ENCODE measurements around the gene OLFML1.

The OLFML1 gene

DNA sequence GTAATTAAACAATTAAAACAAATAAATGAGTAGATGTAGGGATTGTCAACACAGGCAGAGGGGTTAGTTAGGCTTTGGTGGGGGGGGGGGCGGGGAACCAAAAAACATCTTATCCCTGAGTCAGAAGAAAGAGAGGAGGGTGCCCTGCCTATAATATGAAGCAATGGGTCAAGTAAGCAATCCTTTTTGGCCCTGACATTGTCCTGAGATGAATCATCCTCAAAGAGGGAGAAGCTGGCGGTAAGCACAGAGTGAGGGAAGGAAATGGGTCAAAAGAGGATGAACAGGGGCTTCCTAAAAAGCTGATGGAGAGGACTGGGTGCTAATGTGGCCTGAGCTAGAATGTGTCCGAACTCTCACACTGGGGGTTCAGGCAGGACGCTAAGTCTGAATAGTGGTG lies 4.7 kb downstream of the OLFML1 start:
- POLR2A ChIA-PET: no interaction called here
- TF ChIP-seq, protein P1, sequence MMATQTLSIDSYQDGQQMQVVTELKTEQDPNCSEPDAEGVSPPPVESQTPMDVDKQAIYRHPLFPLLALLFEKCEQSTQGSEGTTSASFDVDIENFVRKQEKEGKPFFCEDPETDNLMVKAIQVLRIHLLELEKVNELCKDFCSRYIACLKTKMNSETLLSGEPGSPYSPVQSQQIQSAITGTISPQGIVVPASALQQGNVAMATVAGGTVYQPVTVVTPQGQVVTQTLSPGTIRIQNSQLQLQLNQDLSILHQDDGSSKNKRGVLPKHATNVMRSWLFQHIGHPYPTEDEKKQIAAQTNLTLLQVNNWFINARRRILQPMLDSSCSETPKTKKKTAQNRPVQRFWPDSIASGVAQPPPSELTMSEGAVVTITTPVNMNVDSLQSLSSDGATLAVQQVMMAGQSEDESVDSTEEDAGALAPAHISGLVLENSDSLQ (IDR thresholded peaks at IDR 0.05): no peak
- TF ChIP-seq BHLHE40 (IDR thresholded peaks at IDR 0.05; ENCODE audit: borderline replicate concordance) (no peak), L3MBTL2 (conservative IDR thresholded peaks at IDR 0.05) (no peak), FOXA1 (IDR thresholded peaks at IDR 0.05) (no peak), TARDBP (IDR thresholded peaks at IDR 0.05) (no peak), NFRKB (IDR thresholded peaks at IDR 0.05) (no peak), FOXM1 (IDR thresholded peaks at IDR 0.05; ENCODE audit: borderline replicate concordance) (no peak), HDGF (IDR thresholded peaks at IDR 0.05; ENCODE audit: borderline replicate concordance) (no peak), ELF4 (IDR thresholded peaks at IDR 0.05) (no peak), ZNF384 (IDR thresholded peaks at IDR 0.05) (no peak), SUZ12 (IDR thresholded peaks at IDR 0.05) (no peak), FOXK2 (IDR thresholded peaks at IDR 0.05) (no peak), ARNT (IDR thresholded peaks at IDR 0.05) (no peak), SP1 (IDR thresholded peaks at IDR 0.05) (no peak), LEF1 (IDR thresholded peaks at IDR 0.05; ENCODE audit: borderline replicate concordance) (no peak)
- CTCF ChIA-PET: no interaction called here
- DNase-seq (ENCODE audit: extremely low spot score): no peak

DNA sequence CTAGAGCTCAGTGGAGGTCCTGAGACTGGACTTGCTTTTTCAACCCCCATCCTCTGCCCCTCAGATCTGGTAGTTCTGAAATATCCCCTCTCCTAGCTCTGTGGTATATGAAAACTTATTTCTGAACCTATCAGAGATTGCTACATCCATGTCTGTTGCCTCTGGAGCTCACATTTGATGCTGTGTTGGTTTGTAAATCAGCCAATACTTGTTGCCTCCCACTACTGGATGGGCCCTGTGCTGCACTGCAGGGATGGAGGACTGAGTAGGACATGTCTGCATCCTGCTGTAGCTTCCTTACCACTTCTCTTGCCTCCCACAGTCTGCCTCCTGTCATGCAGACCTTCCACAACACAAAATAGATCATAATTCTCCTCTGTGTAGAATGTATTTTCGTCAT lies 5.2 kb downstream of the OLFML1 start:
- TF ChIP-seq HDGF (IDR thresholded peaks at IDR 0.05; ENCODE audit: borderline replicate concordance): no peak
- no peak for TF ChIP-seq ZNF384 (IDR thresholded peaks at IDR 0.05)
- TF ChIP-seq, protein P1 (IDR thresholded peaks at IDR 0.05): no peak
- no peak for TF ChIP-seq SP1 (IDR thresholded peaks at IDR 0.05)
- no peak for TF ChIP-seq FOXK2 (IDR thresholded peaks at IDR 0.05)
- no peak for TF ChIP-seq L3MBTL2 (conservative IDR thresholded peaks at IDR 0.05)
- no peak for TF ChIP-seq NFRKB (IDR thresholded peaks at IDR 0.05)
- TF ChIP-seq FOXA1 (IDR thresholded peaks at IDR 0.05): no peak
- TF ChIP-seq BHLHE40 (IDR thresholded peaks at IDR 0.05; ENCODE audit: borderline replicate concordance): no peak
- TF ChIP-seq TARDBP (IDR thresholded peaks at IDR 0.05): no peak
- TF ChIP-seq SUZ12 (IDR thresholded peaks at IDR 0.05): no peak
- no peak for DNase-seq (ENCODE audit: extremely low spot score)
- CTCF ChIA-PET: no interaction called here
- POLR2A ChIA-PET: no interaction called here

GRCh38 chr11:7492253-7492652 lies 6.9 kb downstream of the OLFML1 start:
- no peak for DNase-seq (ENCODE audit: extremely low spot score)
- TF ChIP-seq L3MBTL2 (conservative IDR thresholded peaks at IDR 0.05) (no peak), FOXA1 (IDR thresholded peaks at IDR 0.05) (no peak), HDGF (IDR thresholded peaks at IDR 0.05; ENCODE audit: borderline replicate concordance) (no peak), NFRKB (IDR thresholded peaks at IDR 0.05) (no peak), LEF1 (IDR thresholded peaks at IDR 0.05; ENCODE audit: borderline replicate concordance) (no peak), FOXK2 (IDR thresholded peaks at IDR 0.05) (no peak)
- POLR2A ChIA-PET: no interaction called here
- CTCF ChIA-PET: no interaction called here

DNA sequence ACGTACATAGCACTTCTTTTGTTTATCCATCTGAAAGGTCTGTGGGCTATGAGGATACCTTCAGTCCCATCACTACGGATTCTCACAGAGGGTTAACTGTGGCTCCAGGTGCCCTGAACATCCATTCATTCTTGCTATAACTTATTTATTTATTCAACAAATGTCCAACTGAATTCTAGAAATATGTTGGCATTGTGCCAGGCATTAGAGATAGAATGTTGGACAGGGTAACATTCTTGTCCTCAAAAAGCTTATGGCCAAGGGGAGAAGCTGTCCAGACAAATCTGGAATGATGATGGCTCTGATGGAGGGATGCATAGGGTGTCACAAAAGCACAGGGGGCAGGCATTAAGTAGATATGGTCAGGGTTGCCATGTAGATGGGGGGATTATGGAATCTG lies 8.4 kb downstream of the OLFML1 start:
- DNase-seq (ENCODE audit: extremely low spot score): no peak
- ChIA-PET CTCF (interaction anchor here (1.1 kb wide), 1 partner anchor 56 kb away, joined by 4 read pairs; no protein-coding TSS in a partner anchor), POLR2A (no interaction called here)
- TF ChIP-seq FOXK2 (IDR thresholded peaks at IDR 0.05) (no peak), FOXM1 (IDR thresholded peaks at IDR 0.05; ENCODE audit: borderline replicate concordance) (no peak), CTBP1 (IDR thresholded peaks at IDR 0.05; ENCODE audit: borderline replicate concordance) (no peak)
- TF ChIP-seq, protein P1 (IDR thresholded peaks at IDR 0.05): no peak

- CTCF ChIA-PET: interaction anchor here (0.6 to 1.1 kb wide), 2 partner anchors 12 to 56 kb away, joined by 3 to 4 read pairs; no protein-coding TSS in a partner anchor
- TF ChIP-seq CTBP1 (IDR thresholded peaks at IDR 0.05; ENCODE audit: borderline replicate concordance) (no peak), SP1 (IDR thresholded peaks at IDR 0.05) (no peak), FOXA1 (IDR thresholded peaks at IDR 0.05) (no peak), FOXK2 (IDR thresholded peaks at IDR 0.05) (no peak), HDGF (IDR thresholded peaks at IDR 0.05; ENCODE audit: borderline replicate concordance) (no peak), TARDBP (IDR thresholded peaks at IDR 0.05) (no peak)
- no peak for DNase-seq (ENCODE audit: extremely low spot score)
- POLR2A ChIA-PET: no interaction called here
These were observed 8.9 kb downstream of the OLFML1 start for GRCh38 chr11:7494086-7494745.

GRCh38 chr11:7495882-7496551 lies 10.7 kb downstream of the OLFML1 start:
- no peak for DNase-seq (ENCODE audit: extremely low spot score)
- POLR2A ChIA-PET: no interaction called here
- CTCF ChIA-PET: no interaction called here
- no peak for TF ChIP-seq LEF1 (IDR thresholded peaks at IDR 0.05; ENCODE audit: borderline replicate concordance)

DNA sequence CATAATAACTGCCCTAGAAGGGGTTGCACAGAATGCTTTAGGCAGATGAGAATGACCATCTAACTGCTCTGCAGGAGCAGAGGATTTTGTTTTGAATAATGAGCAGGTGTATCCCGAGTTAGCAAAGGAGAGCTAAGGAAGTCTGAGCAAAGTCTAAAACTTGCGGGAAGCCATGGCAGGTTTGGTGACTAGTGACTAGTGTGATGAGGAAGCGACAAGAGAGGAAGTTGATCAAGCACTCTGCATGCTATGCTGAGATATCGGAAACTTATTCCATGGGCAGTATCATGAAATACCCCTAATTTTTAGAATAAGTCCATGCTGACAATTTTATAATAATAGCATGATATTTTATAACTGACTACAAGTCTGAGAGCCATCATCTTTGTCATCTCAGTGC lies 12.9 kb downstream of the OLFML1 start:
- no peak for TF ChIP-seq L3MBTL2 (conservative IDR thresholded peaks at IDR 0.05)
- no peak for TF ChIP-seq FOXA1 (IDR thresholded peaks at IDR 0.05)
- no peak for TF ChIP-seq SUZ12 (IDR thresholded peaks at IDR 0.05)
- TF ChIP-seq LEF1 (IDR thresholded peaks at IDR 0.05; ENCODE audit: borderline replicate concordance): no peak
- no peak for TF ChIP-seq NFRKB (IDR thresholded peaks at IDR 0.05)
- TF ChIP-seq HDGF (IDR thresholded peaks at IDR 0.05; ENCODE audit: borderline replicate concordance): no peak
- TF ChIP-seq BHLHE40 (IDR thresholded peaks at IDR 0.05; ENCODE audit: borderline replicate concordance): no peak
- TF ChIP-seq, protein P1 (IDR thresholded peaks at IDR 0.05): no peak
- no peak for TF ChIP-seq FOXK2 (IDR thresholded peaks at IDR 0.05)
- TF ChIP-seq ZNF384 (IDR thresholded peaks at IDR 0.05): no peak
- TF ChIP-seq SP1 (IDR thresholded peaks at IDR 0.05): no peak
- no peak for TF ChIP-seq CTBP1 (IDR thresholded peaks at IDR 0.05; ENCODE audit: borderline replicate concordance)
- TF ChIP-seq TARDBP (IDR thresholded peaks at IDR 0.05): no peak
- TF ChIP-seq ELF4 (IDR thresholded peaks at IDR 0.05): no peak
- TF ChIP-seq ARNT (IDR thresholded peaks at IDR 0.05): no peak
- TF ChIP-seq FOXM1 (IDR thresholded peaks at IDR 0.05; ENCODE audit: borderline replicate concordance): no peak
- ChIA-PET POLR2A (no interaction called here), CTCF (interaction anchor here (0.6 kb wide), 1 partner anchor 15 kb away, joined by 3 read pairs; no protein-coding TSS in a partner anchor)
- no peak for DNase-seq (ENCODE audit: extremely low spot score)
